Hematopoietic multipotent progenitor cell treated with erythropoietin and hydrocortisone succinate and interleukin-3 and kit ligand, for 4 days (in vitro differentiated cells): Measurements from ENCODE around the gene EIF5.
A peak's percentile ranks its signal among the peaks of the same experiment; 100 is the strongest.

Experiments used
- DNase-seq: peaks from one replicate; pipeline ENCODE4 v3.0.0-alpha.2; 2015

Gene EIF5

GRCh38 chr14:103311171-103311997, 22.7 kb upstream of the EIF5 start:
- DNase-seq: no peak

- no peak for DNase-seq
Observed at GRCh38 chr14:103312006-103312635, 21.9 kb upstream of the EIF5 start.

- peak; percentile 75 for DNase-seq
Observed at GRCh38 chr14:103313704-103314103, 20.3 kb upstream of the EIF5 start.

- peak; percentile 95 for DNase-seq
Observed at GRCh38 chr14:103314496-103315277, 19.4 kb upstream of the EIF5 start.

GRCh38 chr14:103315351-103315911, 18.6 kb upstream of the EIF5 start:
- peak; percentile 40 for DNase-seq

GRCh38 chr14:103315941-103316340, 18.1 kb upstream of the EIF5 start:
- no peak for DNase-seq

- peak; percentile 39 for DNase-seq
Observed at GRCh38 chr14:103316721-103317121, 17.3 kb upstream of the EIF5 start.

GRCh38 chr14:103317251-103317650, 16.8 kb upstream of the EIF5 start:
- DNase-seq: peak; percentile 92

- peak; percentile 40 for DNase-seq
Observed at GRCh38 chr14:103317976-103318580, 16.0 kb upstream of the EIF5 start.

GRCh38 chr14:103318750-103319419, 15.2 kb upstream of the EIF5 start:
- DNase-seq: no peak

- DNase-seq: no peak
Observed at GRCh38 chr14:103319422-103319821, 14.6 kb upstream of the EIF5 start.

GRCh38 chr14:103326078-103326477, 8.0 kb upstream of the EIF5 start:
- DNase-seq: no peak

- DNase-seq: peak; percentile 54
Observed at GRCh38 chr14:103328941-103329340, 5.1 kb upstream of the EIF5 start.

GRCh38 chr14:103329401-103330347, 4.4 kb upstream of the EIF5 start:
- peak; percentile 70 for DNase-seq

- DNase-seq: peak; percentile 54
Observed at GRCh38 chr14:103330536-103330935, 3.5 kb upstream of the EIF5 start.

- peak; percentile 78 for DNase-seq
Observed at GRCh38 chr14:103332143-103332919, 1.7 kb upstream of the EIF5 start.

- DNase-seq: peak; percentile 82
Observed at GRCh38 chr14:103334644-103335622, 896 bp downstream of the EIF5 start.

- no peak for DNase-seq
Observed at GRCh38 chr14:103336191-103336590, 2.2 kb downstream of the EIF5 start.

- DNase-seq: no peak
Observed at GRCh38 chr14:103337794-103338193, 3.8 kb downstream of the EIF5 start.
